Neural progenitor cell (in vitro differentiated cells): ENCODE measurements around the gene CHRND. TPM values are rescaled to one million over a fixed set of nuclear protein-coding genes. Genes with fewer than 3 reads are reported as not detected.
"Not testable (repeated sequence)": the region's sequence is repeated elsewhere in the genome, so short reads cannot be mapped to it uniquely, and the experiment has no call there.

Source experiments
- DNase-seq: peaks from one replicate; pipeline ENCODE4 v3.0.0-alpha.2; 2016; ENCODE audit warnings: low spot score
- H2AFZ ChIP-seq: fragments of 200-600 bp; sonication (generic); replicated peaks from 2 replicates; pipeline ENCODE4 v1.6.1; 2016; ENCODE audit warnings: antibody characterized with exemption
- H3F3A ChIP-seq: fragments of 200-600 bp; sonication (generic); 2 replicates; pipeline ENCODE4 v1.6.1; 2016; ENCODE audit warnings: antibody characterized with exemption, low read depth
- H3K27ac ChIP-seq: fragments of 200-600 bp; sonication (generic); 2 replicates; pipeline ENCODE4 v1.5.1; 2016; ENCODE audit warnings: mild to moderate bottlenecking
- H3K27me3 ChIP-seq: fragments of 200-600 bp; sonication (generic); 2 replicates; pipeline ENCODE4 v1.6.1; 2016; ENCODE audit warnings: mild to moderate bottlenecking, moderate library complexity
- H3K36me3 ChIP-seq: fragments of 200-600 bp; sonication (generic); 2 replicates; pipeline ENCODE4 v1.5.1; 2016
- H3K4me1 ChIP-seq: fragments of 200-600 bp; sonication (generic); 2 replicates; pipeline ENCODE4 v1.6.1; 2016; ENCODE audit warnings: mixed run types
- H3K4me2 ChIP-seq: fragments of 200-600 bp; sonication (generic); 2 replicates; pipeline ENCODE4 v1.6.1; 2016
- H3K4me3 ChIP-seq: fragments of 200-600 bp; sonication (generic); 2 replicates; pipeline ENCODE4 v1.5.1; 2016
- H3K79me2 ChIP-seq: fragments of 200-600 bp; sonication (generic); 2 replicates; pipeline ENCODE4 v1.6.1; 2016; ENCODE audit warnings: low read depth
- H3K9ac ChIP-seq: fragments of 200-600 bp; sonication (generic); 2 replicates; pipeline ENCODE4 v1.6.1; 2016
- H3K9me3 ChIP-seq: fragments of 200-600 bp; sonication (generic); 2 replicates; pipeline ENCODE4 v1.5.1; 2016; ENCODE audit warnings: low read depth
- H4K20me1 ChIP-seq: fragments of 200-600 bp; sonication (generic); 2 replicates; pipeline ENCODE4 v1.6.1; 2016; ENCODE audit warnings: low read depth
- H3K27ac Mint-ChIP-seq: 3 replicates; pipeline ENCODE4 v1.8.0; 2021; ENCODE audit warnings: mixed read lengths
- H3K27me3 Mint-ChIP-seq: 2 replicates; pipeline ENCODE4 v1.8.0; 2022; ENCODE audit warnings: low read depth, mild to moderate bottlenecking, inconsistent platforms, moderate library complexity, mixed read lengths; ENCODE audit not compliant: insufficient read depth
- H3K36me3 Mint-ChIP-seq: 3 replicates; pipeline ENCODE4 v1.8.0; 2021; ENCODE audit warnings: mixed read lengths
- H3K4me1 Mint-ChIP-seq: 3 replicates; pipeline ENCODE4 v1.8.0; 2021; ENCODE audit warnings: mixed read lengths
- H3K4me3 Mint-ChIP-seq: 3 replicates; pipeline ENCODE4 v1.8.0; 2021; ENCODE audit warnings: mild to moderate bottlenecking, moderate library complexity, mixed read lengths
- H3K9me3 Mint-ChIP-seq: 3 replicates; pipeline ENCODE4 v1.8.0; 2020; ENCODE audit warnings: mixed read lengths
- EZH2 ChIP-seq: fragments of 200-600 bp; sonication (generic); IDR thresholded peaks from 2 replicates; pipeline ENCODE4 v1.6.1; 2017; ENCODE audit warnings: antibody characterized with exemption, mild to moderate bottlenecking, moderate library complexity
- EZH2phosphoT487 ChIP-seq: fragments of 200-600 bp; sonication (generic); IDR thresholded peaks from 2 replicates; pipeline ENCODE4 v1.6.1; 2017; ENCODE audit warnings: antibody characterized with exemption
- total RNA-seq: library from RNA; depleted of rRNA; stranded (reverse); fragments of >200 nt; gene quantifications from 2 replicates; pipeline ENCODE4 v1.2.3, GENCODE V29; 2015; ENCODE audit warnings: low replicate concordance
- TF ChIP-seq, protein P1 (sequence below): fragments of 200-600 bp; sonication (generic); IDR thresholded peaks from 2 replicates; pipeline ENCODE4 v1.5.1; 2017; ENCODE audit warnings: antibody characterized with exemption, mild to moderate bottlenecking

Gene CHRND
- total RNA-seq, 1 donor from 2014 or later, result not detected

DNA sequence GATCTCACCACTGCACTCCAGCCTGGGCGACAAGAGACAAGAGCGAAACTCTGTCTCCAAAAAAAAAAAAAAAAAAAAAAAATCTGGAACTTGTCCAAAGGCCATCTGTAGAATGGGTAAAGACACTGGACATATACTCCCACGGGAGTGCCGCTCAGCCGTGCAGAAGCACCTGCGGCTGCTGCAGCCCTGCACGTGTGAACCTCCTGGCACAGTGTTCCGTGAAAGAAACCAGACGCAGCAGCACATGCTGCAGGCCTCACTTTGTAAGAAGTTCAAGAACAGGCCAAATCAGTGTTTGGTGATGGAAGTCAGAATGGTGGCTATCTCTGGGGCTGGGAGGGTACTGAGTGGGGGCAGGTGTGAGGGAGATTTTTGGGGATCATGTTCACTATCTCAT, 6.5 kb downstream of the CHRND start:
- H3K27me3 Mint-ChIP-seq, result peaks cover 6% of the 10 kb centered on the region
- H3K4me1 ChIP-seq, result peaks cover 9% of the 10 kb centered on the region
- H3K9me3 ChIP-seq, result no peaks in the 10 kb centered on the region
- no peaks in the 10 kb centered on the region for H3F3A ChIP-seq
- no peak overlapping the region for H2AFZ ChIP-seq
- TF ChIP-seq, protein P1, sequence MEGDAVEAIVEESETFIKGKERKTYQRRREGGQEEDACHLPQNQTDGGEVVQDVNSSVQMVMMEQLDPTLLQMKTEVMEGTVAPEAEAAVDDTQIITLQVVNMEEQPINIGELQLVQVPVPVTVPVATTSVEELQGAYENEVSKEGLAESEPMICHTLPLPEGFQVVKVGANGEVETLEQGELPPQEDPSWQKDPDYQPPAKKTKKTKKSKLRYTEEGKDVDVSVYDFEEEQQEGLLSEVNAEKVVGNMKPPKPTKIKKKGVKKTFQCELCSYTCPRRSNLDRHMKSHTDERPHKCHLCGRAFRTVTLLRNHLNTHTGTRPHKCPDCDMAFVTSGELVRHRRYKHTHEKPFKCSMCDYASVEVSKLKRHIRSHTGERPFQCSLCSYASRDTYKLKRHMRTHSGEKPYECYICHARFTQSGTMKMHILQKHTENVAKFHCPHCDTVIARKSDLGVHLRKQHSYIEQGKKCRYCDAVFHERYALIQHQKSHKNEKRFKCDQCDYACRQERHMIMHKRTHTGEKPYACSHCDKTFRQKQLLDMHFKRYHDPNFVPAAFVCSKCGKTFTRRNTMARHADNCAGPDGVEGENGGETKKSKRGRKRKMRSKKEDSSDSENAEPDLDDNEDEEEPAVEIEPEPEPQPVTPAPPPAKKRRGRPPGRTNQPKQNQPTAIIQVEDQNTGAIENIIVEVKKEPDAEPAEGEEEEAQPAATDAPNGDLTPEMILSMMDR, result no peak
- TF ChIP-seq EZH2phosphoT487 (no peak), EZH2 (no peak)
- H3K27ac Mint-ChIP-seq, result no peak overlapping the region
- no peaks in the 10 kb centered on the region for H3K9me3 Mint-ChIP-seq
- no peak for DNase-seq
- H3K27me3 ChIP-seq, result peaks cover 4% of the 10 kb centered on the region
- peaks cover 18% of the 10 kb centered on the region for H3K4me1 Mint-ChIP-seq
- no peaks in the 10 kb centered on the region for H3K36me3 Mint-ChIP-seq
- no peak overlapping the region for H3K4me3 ChIP-seq
- H3K4me2 ChIP-seq, result no peak overlapping the region
- H3K9ac ChIP-seq, result no peak overlapping the region
- no peak overlapping the region for H3K27ac ChIP-seq
- no peaks in the 10 kb centered on the region for H3K36me3 ChIP-seq
- no peaks in the 10 kb centered on the region for H3K79me2 ChIP-seq
- no peak overlapping the region for H3K4me3 Mint-ChIP-seq
- H4K20me1 ChIP-seq, result no peaks in the 10 kb centered on the region

- H3K27me3 Mint-ChIP-seq, H3K9ac ChIP-seq, DNase-seq, H3K27me3 ChIP-seq, H3K79me2 ChIP-seq, H3K4me1 ChIP-seq, H3K27ac Mint-ChIP-seq, H3K4me2 ChIP-seq, H3K36me3 ChIP-seq, H2AFZ ChIP-seq, H4K20me1 ChIP-seq, H3K36me3 Mint-ChIP-seq, H3K9me3 Mint-ChIP-seq, H3K4me3 ChIP-seq, H3K9me3 ChIP-seq, H3K27ac ChIP-seq, H3K4me3 Mint-ChIP-seq, H3F3A ChIP-seq: not testable (repeated sequence)
- peaks cover 18% of the 10 kb centered on the region for H3K4me1 Mint-ChIP-seq
Observed at GRCh38 chr2:232532821-232533220, 6.9 kb downstream of the CHRND start.

DNA sequence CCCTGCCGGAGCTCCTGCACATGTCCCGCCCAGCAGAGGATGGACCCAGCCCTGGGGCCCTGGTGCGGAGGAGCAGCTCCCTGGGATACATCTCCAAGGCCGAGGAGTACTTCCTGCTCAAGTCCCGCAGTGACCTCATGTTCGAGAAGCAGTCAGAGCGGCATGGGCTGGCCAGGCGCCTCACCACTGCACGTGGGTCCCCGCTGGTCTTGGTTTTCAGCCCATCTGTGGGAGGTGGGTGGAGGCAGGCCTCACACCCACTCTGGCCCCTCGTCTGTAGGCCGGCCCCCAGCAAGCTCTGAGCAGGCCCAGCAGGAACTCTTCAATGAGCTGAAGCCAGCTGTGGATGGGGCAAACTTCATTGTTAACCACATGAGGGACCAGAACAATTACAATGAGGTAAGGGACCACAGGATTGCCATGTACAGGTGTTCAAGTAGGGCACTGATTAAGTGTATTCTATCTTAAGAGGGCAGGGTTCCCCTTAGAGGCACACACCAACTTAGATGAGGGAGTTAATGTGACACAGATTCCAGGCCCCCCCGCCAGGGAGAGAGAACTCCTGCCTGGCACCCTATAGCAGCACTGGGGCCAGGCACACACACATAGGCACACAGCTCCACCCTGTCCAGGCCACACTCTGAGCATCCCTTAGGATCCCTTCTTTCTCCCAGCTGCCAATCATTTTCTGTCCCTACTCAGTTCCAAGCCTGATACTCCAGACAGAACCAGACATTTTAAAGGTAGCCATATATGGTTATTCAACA, 8.2 kb downstream of the CHRND start:
- H3K4me1 Mint-ChIP-seq, result peaks cover 28% of the 10 kb centered on the region
- Histone ChIP-seq H3K4me2 (no peak overlapping the region), H3F3A (peaks cover 3% of the 10 kb centered on the region), H3K4me3 (no peak overlapping the region), H3K79me2 (no peaks in the 10 kb centered on the region), H2AFZ (no peak overlapping the region), H3K27ac (no peak overlapping the region), H3K27me3 (no peaks in the 10 kb centered on the region), H3K9me3 (no peaks in the 10 kb centered on the region), H3K36me3 (no peaks in the 10 kb centered on the region), H3K4me1 (peaks cover 12% of the 10 kb centered on the region), H4K20me1 (no peaks in the 10 kb centered on the region), H3K9ac (no peak overlapping the region)
- H3K4me3 Mint-ChIP-seq, result no peak overlapping the region
- no peaks in the 10 kb centered on the region for H3K36me3 Mint-ChIP-seq
- H3K27me3 Mint-ChIP-seq, result peaks cover 3% of the 10 kb centered on the region
- H3K9me3 Mint-ChIP-seq, result no peaks in the 10 kb centered on the region
- DNase-seq, result no peak
- TF ChIP-seq, protein P1, result no peak
- peak overlapping the region; percentile 32 for H3K27ac Mint-ChIP-seq

DNA sequence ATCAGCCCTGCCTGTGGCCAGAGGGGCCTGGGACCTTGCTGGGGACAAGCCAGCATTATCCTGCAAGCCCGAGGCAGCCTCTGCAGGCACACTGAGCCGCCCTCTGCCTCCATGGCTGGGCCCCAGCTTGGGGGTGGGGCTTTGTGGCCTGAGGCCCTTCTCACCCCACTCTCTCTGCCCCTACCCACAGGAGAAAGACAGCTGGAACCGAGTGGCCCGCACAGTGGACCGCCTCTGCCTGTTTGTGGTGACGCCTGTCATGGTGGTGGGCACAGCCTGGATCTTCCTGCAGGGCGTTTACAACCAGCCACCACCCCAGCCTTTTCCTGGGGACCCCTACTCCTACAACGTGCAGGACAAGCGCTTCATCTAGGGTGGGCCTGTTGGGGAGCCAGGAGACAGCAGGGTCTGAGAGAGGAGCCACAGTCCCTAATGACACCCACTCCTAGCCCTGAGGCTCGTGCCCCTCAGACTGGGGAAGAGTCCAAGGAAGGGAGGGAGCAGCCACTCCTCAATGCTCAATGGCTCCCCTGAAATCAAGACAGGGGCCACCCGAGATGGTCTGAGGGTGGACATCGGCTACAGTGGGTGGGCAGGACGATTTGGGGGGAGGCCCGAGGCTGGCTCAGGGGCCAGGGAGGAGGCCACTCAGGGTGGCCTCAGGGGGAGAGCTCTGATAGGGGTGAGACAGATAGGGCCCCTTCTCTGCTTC, 9.1 kb downstream of the CHRND start:
- no peak overlapping the region for H3K9ac ChIP-seq
- peaks cover 3% of the 10 kb centered on the region for H3K27me3 Mint-ChIP-seq
- H3K4me1 Mint-ChIP-seq, result peaks cover 29% of the 10 kb centered on the region
- no peak for TF ChIP-seq EZH2phosphoT487
- TF ChIP-seq, protein P1, result no peak
- no peak for TF ChIP-seq EZH2
- H3K27ac Mint-ChIP-seq, result peak overlapping the region; percentile 53
- peaks cover 3% of the 10 kb centered on the region for H3F3A ChIP-seq
- H2AFZ ChIP-seq, result no peak overlapping the region
- no peaks in the 10 kb centered on the region for H4K20me1 ChIP-seq
- H3K9me3 Mint-ChIP-seq, result no peaks in the 10 kb centered on the region
- DNase-seq, result no peak
- no peak overlapping the region for H3K4me3 ChIP-seq
- H3K4me2 ChIP-seq, result no peak overlapping the region
- H3K36me3 Mint-ChIP-seq, result no peaks in the 10 kb centered on the region
- H3K27ac ChIP-seq, result no peak overlapping the region
- no peaks in the 10 kb centered on the region for H3K79me2 ChIP-seq
- no peaks in the 10 kb centered on the region for H3K36me3 ChIP-seq
- no peaks in the 10 kb centered on the region for H3K27me3 ChIP-seq
- H3K4me1 ChIP-seq, result peaks cover 16% of the 10 kb centered on the region
- no peak overlapping the region for H3K4me3 Mint-ChIP-seq
- H3K9me3 ChIP-seq, result no peaks in the 10 kb centered on the region
